OCI-LY1 (cell line): ENCODE data around the gene ANKRD60.

ENCODE experiments used
- EZH2 ChIP-seq: fragments of 200-600 bp; sonication (generic), shearing (Covaris generic); IDR thresholded peaks from 2 replicates; pipeline ENCODE4 v1.8.0; 2017; ENCODE audit warnings: borderline replicate concordance, mixed run types, mild to moderate bottlenecking, antibody characterized with exemption, low read length, moderate library complexity, mixed read lengths
- TF ChIP-seq, protein P1 (sequence below): fragments of 200-600 bp; sonication (generic), shearing (Covaris generic); IDR thresholded peaks from 2 replicates; pipeline ENCODE4 v1.5.1; 2017; ENCODE audit warnings: mild to moderate bottlenecking, antibody characterized with exemption, low read length, moderate library complexity, mixed read lengths

DNA sequence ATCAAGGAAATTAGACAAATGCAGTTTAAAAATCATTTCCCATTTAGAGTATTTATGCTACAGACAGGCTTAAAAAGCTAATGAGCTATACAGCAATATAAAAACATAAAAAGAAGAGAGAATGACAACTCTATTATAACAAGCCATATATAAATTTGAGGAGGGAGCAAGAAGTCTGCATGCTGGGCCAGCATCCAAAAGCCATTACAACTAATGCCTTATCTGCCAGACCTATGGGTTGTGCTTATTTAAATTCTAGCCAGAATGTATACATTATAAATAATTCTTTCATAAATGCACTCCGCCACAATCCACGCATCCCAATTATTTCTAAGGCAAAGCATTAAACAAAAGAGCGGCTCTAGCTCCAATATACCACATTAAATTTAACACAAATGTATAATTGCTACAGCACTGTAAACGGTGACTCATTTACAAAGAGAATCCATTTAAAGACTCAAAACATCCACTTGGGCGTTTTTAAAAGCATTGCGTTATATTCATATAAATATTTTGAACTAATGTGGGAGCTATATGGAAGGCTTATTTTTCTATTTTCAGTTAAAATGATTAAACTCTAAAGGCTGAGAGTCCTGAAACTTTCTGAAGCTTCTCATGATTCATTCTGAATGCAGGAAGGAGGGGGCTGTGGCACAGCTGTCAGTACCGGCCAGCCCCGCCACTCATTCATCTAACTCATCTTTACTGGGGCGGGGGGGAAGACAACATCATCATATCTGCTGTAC is 43.3 kb upstream of the ANKRD60 start:
- TF ChIP-seq, protein P1, sequence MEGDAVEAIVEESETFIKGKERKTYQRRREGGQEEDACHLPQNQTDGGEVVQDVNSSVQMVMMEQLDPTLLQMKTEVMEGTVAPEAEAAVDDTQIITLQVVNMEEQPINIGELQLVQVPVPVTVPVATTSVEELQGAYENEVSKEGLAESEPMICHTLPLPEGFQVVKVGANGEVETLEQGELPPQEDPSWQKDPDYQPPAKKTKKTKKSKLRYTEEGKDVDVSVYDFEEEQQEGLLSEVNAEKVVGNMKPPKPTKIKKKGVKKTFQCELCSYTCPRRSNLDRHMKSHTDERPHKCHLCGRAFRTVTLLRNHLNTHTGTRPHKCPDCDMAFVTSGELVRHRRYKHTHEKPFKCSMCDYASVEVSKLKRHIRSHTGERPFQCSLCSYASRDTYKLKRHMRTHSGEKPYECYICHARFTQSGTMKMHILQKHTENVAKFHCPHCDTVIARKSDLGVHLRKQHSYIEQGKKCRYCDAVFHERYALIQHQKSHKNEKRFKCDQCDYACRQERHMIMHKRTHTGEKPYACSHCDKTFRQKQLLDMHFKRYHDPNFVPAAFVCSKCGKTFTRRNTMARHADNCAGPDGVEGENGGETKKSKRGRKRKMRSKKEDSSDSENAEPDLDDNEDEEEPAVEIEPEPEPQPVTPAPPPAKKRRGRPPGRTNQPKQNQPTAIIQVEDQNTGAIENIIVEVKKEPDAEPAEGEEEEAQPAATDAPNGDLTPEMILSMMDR = no peak
- TF ChIP-seq EZH2 = no peak
